ENCODE data around the gene HMCN2.
A peak's percentile ranks its signal among the peaks of the same experiment; 100 is the strongest.

HMCN2 gene

GRCh38 chr9:130438382-130438981 is 172.9 kb downstream of the HMCN2 start:
- DNase-seq = no peak

- no peak for DNase-seq
These were observed 175.5 kb downstream of the HMCN2 start for GRCh38 chr9:130441031-130441430.

GRCh38 chr9:130442746-130443455 is 177.3 kb downstream of the HMCN2 start:
- DNase-seq = no peak

DNA sequence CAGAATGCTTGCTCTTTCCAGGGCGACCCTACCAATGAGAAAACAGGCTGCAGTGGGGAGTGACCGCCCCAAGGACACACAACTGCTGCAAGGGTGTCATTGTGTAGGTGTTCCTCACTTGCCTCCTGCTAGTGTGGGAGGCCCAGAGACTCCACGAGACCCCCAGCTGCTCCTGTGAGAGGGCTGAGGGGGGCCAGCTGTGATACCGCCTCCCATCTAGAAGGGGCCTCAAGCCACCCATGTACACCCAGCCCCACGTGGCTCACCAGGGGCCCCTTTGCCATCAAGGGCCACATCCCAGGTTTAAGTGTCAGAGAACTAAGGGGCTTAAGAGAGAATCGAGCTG is 177.9 kb downstream of the HMCN2 start:
- DNase-seq = no peak

- DNase-seq = no peak
These were observed 178.4 kb downstream of the HMCN2 start for GRCh38 chr9:130443840-130444492.

DNA sequence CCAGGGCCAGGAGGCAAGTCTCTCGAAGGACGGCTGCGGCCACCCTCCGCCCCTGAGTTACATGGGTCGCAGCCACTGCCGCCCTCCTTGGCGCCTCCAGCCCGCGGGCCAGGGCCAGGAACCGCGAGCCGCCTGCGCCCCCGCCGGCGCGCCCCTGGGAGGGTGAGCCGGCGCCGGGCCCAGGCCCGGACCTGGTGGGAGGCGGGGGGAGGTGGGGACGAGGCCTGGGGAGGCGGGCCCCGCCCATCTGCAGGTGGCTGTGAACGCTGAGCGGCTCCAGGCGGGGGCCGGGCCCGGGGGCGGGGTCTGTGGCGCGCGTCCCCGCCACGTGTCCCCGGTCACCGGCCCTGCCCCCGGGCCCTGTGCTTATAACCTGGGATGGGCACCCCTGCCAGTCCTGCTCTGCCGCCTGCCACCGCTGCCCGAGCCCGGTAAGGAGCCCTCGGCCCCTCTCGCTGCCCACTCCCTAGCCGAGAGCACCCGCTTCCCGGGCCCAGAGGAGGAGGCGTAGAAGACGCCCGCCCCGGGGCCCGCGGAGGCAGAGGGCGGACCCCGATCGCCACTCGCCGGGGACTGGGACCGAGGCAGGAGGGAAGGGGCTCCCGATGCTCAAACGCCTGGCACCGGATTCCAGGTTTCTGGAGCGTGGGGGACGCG is 179.1 kb downstream of the HMCN2 start, which contains the start of gene ASS1:
Gene ASS1 (plus strand): TSS at position 397 of the 657 bp plus-strand sequence. CDS start 7,268 bp downstream, outside the sequence.
- peak; percentile 60 for DNase-seq

DNA sequence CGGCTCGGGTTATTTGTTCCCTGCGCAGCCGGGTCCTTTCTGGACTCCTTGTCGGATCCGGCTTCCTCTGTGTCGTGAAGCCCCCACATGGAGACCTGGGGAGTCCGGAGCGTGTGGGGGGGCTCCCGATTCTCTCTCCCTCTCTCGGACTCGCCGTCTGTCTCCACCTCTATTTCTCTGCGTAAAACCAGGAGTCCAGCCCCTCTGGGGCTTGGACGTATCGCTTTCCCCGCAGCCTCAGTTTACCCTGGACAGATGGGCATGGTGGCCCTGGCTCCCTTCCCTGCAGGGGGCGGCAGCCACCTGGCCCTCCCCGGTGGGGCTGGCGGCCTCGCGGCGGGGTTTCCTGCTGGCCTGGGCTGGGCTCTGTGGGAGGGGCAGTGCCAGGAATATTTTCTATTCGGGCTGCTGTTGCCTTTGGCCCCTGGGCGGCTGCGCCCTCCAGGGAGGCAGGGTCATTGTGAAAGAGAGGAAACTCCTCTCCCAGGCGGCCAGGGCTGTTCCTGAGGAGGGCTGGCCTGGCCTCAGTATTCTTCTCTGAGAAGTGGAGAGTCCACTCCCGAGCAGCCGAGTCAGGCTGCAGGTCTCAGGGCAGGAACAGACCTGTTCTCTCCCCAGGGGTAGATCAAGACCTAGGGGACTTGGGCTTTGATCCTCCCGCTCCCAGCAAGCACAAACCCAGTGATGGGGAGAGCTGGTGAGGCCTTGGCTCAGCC is 179.9 kb downstream of the HMCN2 start:
- DNase-seq = no peak

DNA sequence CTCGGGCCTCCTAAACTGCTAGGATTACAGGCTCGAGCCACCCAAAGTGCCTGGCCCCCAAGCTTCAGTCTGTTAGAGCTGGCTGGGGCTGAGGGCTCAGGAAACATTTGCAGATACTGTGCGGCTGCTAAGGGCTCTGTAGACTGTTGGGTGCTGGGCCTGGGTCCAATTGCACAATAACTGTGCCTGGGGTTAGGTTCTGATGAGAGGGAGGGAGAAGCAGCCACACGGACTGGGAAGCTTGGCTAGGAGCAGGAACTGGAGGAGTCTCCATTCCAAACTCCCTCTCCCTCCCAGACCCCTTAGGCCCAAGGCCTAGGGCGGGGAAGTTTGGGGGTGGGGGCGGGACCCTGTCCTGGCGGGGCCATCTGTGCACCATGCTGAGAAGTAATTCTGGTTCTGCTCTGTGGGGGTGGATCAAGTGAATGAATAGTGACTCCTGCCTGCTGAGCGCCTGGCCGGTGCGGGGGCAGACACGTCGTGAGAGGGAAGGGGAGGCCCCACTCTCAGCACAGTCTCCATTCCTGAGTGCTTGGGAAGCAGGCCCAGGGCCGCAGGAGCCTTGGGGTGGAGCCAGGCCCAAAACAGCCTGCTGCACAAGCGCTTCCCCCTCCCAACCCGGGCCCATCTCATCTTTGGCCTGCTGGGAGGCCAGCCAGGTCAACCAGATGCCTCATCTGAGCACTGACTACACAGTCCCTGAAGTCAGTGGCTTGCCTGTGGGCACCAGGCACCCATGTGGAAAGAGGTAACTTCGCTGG is 180.7 kb downstream of the HMCN2 start:
- no peak for DNase-seq

GRCh38 chr9:130447193-130447816 is 181.7 kb downstream of the HMCN2 start:
- no peak for DNase-seq

DNA sequence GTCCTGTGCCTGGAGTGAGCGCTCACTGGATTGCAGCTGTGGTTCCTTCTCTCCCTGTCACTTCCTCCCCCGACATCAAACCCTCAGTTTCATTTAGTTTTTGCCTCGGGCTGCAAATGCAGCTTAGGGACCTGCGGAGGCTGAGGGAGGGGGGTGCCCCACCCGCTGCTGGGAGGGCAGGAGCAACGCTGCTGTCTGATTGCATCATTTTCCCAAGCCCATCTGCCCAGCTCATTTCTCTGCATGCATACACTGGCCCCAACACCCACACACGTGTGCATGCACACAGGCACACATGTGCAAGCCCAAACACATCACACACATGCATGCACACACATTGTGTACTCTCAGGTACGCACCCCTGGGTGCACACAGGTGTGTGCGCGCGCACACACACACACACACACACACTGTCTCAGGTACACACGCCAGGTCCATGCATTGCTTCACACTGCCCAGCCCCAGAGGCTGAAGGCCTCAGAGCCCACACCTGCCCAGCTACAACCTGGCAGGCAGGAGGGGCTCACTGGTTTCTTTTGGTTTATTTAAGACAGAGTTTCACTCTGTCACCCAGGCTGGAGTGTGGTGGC is 182.6 kb downstream of the HMCN2 start:
- DNase-seq = peak; percentile 27

GRCh38 chr9:130448771-130449603 is 183.4 kb downstream of the HMCN2 start:
- no peak for DNase-seq

DNA sequence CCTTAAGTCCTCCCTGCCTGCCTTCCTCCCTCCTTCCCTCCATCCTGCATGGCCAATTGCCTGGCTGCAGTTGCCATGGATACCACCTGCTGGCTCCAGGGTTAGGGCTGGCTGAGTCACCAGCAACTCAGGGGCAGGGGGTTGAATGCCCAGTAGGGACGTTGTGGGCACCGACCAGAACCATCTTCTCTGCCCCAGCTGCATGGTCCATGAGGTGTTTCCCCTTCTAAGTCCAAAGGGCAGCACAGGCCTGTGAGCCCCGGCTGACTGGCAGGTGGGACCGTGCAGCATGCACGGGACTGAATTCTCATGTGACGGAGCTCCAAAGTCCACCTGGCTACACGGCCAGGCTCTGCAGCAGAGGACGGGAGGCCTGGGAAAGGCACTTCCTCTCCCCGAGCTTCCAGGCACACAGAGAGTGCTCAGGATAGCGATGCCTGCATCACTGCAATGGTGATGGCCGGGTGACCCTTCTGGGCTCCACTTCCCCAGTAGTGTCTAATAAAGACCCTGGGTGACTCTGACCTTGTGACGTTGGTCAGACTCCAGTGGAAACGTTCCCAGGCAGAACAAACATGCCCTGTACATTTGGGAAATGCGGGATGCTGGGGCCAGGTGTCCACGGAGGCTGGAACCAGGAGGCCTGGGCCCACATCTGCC is 184.9 kb downstream of the HMCN2 start:
- DNase-seq = no peak

DNA sequence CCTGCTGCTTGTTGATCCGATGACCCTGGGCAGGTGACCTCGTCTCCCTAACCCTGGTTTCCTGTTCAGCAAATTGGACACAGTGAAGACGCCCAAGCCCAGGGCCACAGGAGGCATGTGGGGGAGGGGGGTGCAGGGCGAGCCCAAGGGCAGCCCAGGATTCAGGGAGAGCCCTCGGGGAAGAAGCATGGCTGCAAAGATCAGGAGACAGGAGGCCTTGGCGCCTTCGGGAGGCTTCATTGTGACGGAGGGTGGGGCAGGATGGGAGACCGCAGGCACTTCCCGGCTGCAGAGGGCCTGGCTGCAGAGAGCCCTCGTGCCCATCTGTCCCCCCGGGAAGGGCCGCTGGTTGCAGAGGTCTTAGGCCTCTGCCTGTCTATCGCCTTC is 185.4 kb downstream of the HMCN2 start:
- no peak for DNase-seq

GRCh38 chr9:130451509-130452388 is 186.2 kb downstream of the HMCN2 start:
- DNase-seq = peak; percentile 52

DNA sequence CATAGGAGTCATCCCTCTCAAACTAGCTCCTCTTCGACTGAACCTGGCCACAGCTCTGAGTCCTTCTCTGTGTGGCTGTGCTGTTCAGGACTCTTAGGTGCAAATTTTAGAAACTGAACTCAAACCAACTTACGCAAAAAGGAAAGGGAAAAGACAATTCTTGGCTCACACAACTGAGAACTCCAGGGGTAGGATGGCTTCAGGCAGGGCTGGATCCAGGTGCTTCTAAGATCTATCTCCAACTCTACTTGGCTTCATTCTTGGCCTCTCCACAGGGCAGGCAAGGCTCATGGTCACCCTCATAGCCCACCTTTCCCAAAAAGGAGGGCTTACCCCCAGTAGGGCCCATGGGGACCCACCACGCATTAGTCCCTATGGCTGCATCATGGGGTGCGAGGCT is 187.3 kb downstream of the HMCN2 start:
- no peak for DNase-seq

DNA sequence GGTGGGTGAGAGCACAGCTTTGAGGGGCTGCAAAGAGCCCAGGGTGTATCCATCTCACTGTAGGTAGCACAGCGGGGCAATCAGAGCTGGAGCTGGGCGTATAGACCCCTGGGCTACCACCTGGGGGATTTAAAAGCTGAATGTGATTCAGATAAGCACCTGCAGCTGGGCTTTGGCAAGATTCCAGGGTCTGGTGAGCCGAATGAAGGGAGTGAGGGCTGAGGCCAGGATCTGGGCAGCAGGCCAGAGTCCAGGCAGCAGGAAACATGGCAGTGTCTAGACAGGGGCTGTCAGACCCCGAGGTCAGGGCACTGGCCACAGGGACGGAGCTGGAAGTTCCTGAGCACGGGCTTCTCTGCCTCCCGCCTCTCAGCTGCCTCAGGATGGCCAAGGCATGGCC is 187.9 kb downstream of the HMCN2 start:
- DNase-seq = no peak

DNA sequence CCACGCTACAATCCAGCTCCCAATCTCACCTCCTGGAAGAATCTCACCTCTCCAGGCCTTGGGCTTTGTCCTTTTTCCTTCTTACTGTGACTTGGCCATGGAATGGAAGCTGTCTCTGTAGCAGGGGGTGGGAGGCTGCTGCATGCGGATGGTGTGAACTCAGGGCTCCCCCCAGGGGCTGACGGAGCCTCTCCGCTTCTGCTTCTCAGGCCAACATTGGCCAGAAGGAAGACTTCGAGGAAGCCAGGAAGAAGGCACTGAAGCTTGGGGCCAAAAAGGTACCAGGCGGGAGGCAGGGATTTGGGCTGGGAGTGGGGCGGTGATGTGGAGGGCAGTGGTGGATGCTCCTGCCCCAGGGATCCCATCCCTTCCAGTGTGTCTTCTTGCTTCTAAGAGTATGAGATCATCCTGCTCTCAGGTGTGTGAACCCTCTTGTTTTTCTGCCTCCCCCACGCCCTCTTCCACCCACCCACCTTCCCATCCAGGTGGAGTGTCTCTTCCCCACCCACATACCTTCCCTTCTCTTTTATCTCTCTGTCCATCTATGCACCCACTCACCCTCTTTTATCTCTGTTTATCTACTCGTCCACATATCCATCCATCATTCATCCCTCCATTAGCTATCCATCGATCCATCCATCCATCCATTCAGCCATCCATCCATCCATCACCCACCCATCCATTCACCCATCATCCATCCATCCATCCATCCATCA is 188.7 kb downstream of the HMCN2 start:
- DNase-seq = no peak

DNA sequence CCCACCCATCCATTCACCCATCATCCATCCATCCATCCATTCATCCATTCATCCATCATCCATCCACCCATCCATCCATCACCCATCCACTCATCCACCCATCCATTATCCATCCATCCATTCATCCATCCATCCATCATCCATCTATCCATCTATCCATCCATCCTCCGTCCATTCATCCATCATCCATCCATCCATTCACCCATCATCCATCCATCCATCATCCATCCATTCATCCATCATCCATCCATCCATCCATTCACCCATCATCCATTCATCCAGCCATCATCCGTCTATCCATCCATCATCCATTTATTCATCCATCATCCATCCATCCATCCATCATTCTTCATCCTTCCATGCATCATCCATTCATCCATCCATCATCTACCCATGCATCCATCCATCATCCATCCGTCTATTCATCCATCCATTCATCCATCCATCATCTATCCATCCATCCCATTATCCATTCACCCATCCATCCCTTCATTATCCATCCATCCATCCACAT is 189.3 kb downstream of the HMCN2 start:
- no peak for DNase-seq

All from activated CD4-positive, alpha-beta T cell treated with anti-CD3 and anti-CD28 coated beads for 48 hours (primary cell).